Stimulated activated CD4-positive, alpha-beta T cell treated with anti-CD3 and anti-CD28 coated beads, Interleukin-15, amount 100 ng/mL, for 48 hours (primary cell): ENCODE results near the gene NEUROD2.
A peak's percentile ranks its signal among the peaks of the same experiment; 100 is the strongest.

Source experiments
- DNase-seq, 2 donors: peaks; one replicate each; pipeline ENCODE4 v3.0.0-alpha.2; 2020; ENCODE audit warnings: low read depth in 2 of 2

Gene NEUROD2

GRCh38 chr17:39635614-39636176 lies 28.0 kb upstream of the NEUROD2 start:
- no peak for DNase-seq

- DNase-seq: no peak
These were observed 26.7 kb upstream of the NEUROD2 start for GRCh38 chr17:39634384-39634871.

- DNase-seq: no peak
These were observed 26.0 kb upstream of the NEUROD2 start for GRCh38 chr17:39633570-39634183.

GRCh38 chr17:39632153-39632941 lies 24.6 kb upstream of the NEUROD2 start:
- no peak for DNase-seq

- no peak for DNase-seq
These were observed 23.7 kb upstream of the NEUROD2 start for GRCh38 chr17:39631403-39631802.

- no peak for DNase-seq
These were observed 22.2 kb upstream of the NEUROD2 start for GRCh38 chr17:39629898-39630297.

- DNase-seq: no peak
These were observed 21.8 kb upstream of the NEUROD2 start for GRCh38 chr17:39629494-39629880.

- no peak for DNase-seq
These were observed 21.2 kb upstream of the NEUROD2 start for GRCh38 chr17:39628655-39629493.

GRCh38 chr17:39627712-39628516 lies 20.2 kb upstream of the NEUROD2 start:
- DNase-seq: no peak

GRCh38 chr17:39627047-39627711 lies 19.5 kb upstream of the NEUROD2 start:
- DNase-seq: no peak

- DNase-seq: no peak
These were observed 18.7 kb upstream of the NEUROD2 start, which contains the start of gene PPP1R1B for GRCh38 chr17:39626171-39627046. TSS of gene PPP1R1B (plus strand) at chr17:39626952. CDS start at chr17:39627393, 441 bp downstream.

- no peak for DNase-seq
These were observed 17.6 kb upstream of the NEUROD2 start for GRCh38 chr17:39625198-39625785.

GRCh38 chr17:39624313-39624712 lies 16.6 kb upstream of the NEUROD2 start:
- no peak for DNase-seq

- DNase-seq: peak; percentile 69 to 84
These were observed 15.7 kb upstream of the NEUROD2 start for GRCh38 chr17:39623356-39623950.

- DNase-seq: peak; percentile 40 to 49
These were observed 14.8 kb upstream of the NEUROD2 start for GRCh38 chr17:39622380-39623006.

- peak; percentile 72 to 74 for DNase-seq
These were observed 14.0 kb upstream of the NEUROD2 start for GRCh38 chr17:39621523-39622379.

- DNase-seq: no peak
These were observed 12.0 kb upstream of the NEUROD2 start for GRCh38 chr17:39619786-39620101.
